Parietal lobe (tissue), 2 donors: ENCODE results near the gene METTL22. TPM values are rescaled to one million over a fixed set of nuclear protein-coding genes. Genes with fewer than 3 reads are reported as not detected.

ENCODE experiments used
- small RNA-seq: library from RNA; depleted of rRNA; stranded (forward); fragments of <200 nt; gene quantifications from one replicate; pipeline ENCODE3, GENCODE V24; 2014; ENCODE audit warnings: low replicate concordance
- total RNA-seq: library from RNA; depleted of rRNA; stranded (reverse); fragments of >200 nt; gene quantifications from one replicate; pipeline ENCODE4 v1.2.3, GENCODE V29; 2014

The METTL22 gene, protein sequence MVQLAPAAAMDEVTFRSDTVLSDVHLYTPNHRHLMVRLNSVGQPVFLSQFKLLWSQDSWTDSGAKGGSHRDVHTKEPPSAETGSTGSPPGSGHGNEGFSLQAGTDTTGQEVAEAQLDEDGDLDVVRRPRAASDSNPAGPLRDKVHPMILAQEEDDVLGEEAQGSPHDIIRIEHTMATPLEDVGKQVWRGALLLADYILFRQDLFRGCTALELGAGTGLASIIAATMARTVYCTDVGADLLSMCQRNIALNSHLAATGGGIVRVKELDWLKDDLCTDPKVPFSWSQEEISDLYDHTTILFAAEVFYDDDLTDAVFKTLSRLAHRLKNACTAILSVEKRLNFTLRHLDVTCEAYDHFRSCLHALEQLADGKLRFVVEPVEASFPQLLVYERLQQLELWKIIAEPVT
- total RNA-seq: 31.9 TPM

DNA sequence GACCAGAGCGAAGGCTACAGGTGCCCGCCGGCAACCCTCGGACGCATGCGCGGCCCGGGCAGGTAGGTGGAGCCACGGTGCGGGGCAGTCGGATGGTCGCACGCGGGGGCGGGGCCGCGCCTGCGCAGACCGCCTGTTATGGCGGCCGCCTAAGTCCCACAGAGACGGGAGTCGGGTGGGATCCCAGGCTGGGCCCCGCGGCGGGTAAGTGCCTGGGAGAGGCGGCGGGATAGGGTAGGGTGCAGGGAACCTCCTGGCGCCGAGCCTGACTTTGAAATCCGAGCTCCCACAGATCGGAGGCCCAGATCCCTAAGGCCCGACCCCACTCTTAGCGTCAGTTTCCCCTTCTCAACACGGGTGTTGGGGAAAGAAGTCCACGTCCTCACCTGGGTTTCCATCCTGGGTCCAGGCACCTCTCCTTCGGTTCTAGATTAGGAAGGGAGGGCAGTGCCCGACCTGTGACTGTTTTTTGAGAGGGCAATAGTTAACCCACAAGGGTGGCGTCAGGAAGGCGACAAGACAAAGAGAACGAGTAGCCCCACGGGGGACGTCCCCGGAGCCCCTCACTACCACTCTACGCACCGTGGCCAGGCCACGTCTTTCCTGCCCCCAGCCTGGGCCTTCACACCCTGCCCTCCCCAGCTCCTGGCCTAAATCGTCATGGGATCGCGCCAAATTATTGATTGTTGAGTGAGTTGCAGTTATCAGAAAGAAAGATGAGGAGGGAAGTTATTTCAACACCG is at the start of gene METTL22:
Gene METTL22 (plus strand): TSS at position 127 of the 743 bp plus-strand sequence. CDS start 3,968 bp downstream, outside the sequence.

DNA sequence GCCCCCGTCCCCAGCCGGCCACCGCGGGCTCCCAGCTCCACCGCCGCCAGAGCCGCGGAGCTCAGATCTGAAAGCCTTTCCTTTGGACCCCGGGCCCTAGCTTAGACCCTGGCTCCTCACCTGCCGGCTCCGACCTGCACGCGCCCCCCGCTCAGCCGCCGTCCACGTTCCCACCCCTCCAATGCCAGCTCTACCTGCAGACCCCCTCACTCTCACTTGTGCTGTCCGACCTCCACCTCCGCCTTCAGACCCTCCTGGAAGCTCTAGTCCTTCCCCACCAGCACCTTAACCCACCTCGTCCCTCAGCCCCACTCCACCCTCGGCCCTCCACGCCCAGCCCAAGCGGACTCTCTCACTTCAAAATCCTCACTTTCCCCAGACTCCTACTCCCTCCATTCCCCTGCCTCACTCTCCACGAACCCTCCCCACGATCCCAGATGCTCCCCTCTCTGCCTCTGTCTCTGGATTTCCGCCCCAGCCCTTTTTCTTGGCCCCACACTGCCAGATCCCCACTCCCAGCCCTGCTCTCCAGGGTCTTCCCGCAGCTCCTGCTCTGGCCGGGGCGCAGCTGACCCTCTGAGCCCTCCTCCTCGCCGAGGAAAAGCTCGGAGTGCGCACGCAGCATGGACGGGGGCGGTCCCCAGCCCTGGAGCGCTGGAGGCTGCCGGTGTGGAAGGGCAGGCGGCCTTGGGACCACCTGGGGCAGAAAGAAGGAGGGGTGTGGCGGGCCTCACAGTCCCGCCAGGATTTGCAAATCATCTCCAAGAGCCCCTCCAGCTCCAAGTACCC is 31.4 kb upstream of the METTL22 start, which contains the start of gene TMEM114:
Gene TMEM114 (minus strand): TSS at position 612 of the 789 bp plus-strand sequence. CDS start 673 bp downstream, outside the sequence.

DNA sequence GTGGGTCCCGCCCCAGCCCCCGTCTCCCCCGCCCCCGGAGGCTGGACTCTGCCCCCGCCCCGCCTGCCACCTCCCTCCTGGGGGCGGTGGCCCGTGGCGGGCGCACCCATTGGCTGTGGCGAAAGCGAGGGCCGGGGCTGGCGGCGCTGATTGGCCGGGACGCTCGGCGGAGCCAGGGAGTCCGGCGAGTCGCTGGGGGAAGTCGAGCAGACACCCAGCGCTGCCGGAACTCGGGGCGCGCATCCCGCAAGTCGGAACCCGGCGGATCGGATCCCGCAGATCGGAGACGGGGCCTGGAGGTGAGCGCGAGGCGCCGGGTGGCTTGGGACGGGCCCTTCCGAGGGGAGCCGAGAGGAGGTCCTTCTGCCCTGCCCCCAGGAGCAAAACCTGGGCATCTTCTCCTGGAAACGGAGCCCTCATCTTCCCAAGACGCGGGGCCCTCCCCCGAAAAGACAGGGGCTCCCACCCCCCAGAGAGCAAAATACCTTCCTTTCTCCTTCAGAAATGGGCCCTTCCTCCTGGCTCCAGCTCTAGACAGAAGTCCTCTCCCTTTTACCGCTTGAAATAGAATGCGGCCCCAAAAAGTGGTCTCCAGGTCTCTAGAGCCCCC is 53.0 kb downstream of the METTL22 start, which contains the start of gene ABAT:
Gene ABAT (plus strand): TSS at position 205 of the 610 bp plus-strand sequence. CDS start 61,123 bp downstream, outside the sequence.

Small RNA genes lying within 50 kb of the gene (small RNA-seq; reads per million reads assigned to genes)
- not detected for gene RN7SL743P

Other genes starting within 250 kb of the METTL22 start
- gene TMEM114, start 31.2 kb upstream of the METTL22 start, total RNA-seq: not detected
- 119 TPM for gene ABAT, start 52.9 kb downstream of the METTL22 start, total RNA-seq
- 4.7 TPM for gene TMEM186, start 175.9 kb downstream of the METTL22 start, total RNA-seq
- gene PMM2, start 176.1 kb downstream of the METTL22 start, total RNA-seq: 14.7 TPM
- 247 TPM for gene CARHSP1, start 247.3 kb downstream of the METTL22 start, total RNA-seq